ENCODE measurements around the gene PALM2AKAP2. TPM values are rescaled to one million over a fixed set of nuclear protein-coding genes. Genes with fewer than 3 reads are reported as not detected.

Gene PALM2AKAP2
- total RNA-seq, 1 experiment from 2014 or later, result 2.1 TPM

GRCh38 chr9:109806506-109807115 is 26.6 kb downstream of the PALM2AKAP2 start:
- H3K4me1 ChIP-seq (replicated peaks; ENCODE audit: insufficient read depth), result no peaks in the 10 kb centered on the region
- no TSS peak for BruUV-seq (replicated peaks)
- H3K9me3 ChIP-seq (ENCODE audit: insufficient read depth, low read depth), result peaks cover 4% of the 10 kb centered on the region; the same call in 1 of the 2 replicates
- H3K27me3 ChIP-seq (ENCODE audit: insufficient read depth, low read depth), result no peaks in the 10 kb centered on the region
- no peaks in the 10 kb centered on the region for H3F3A ChIP-seq (ENCODE audit: insufficient read depth, low read depth)
- ChIA-PET POLR2A (ENCODE audit: unreplicated experiment) (no interaction called here), CTCF (no interaction called here)
- no peak overlapping the region for H2AFZ ChIP-seq
- no peak for TF ChIP-seq CTCF (conservative IDR thresholded peaks at IDR 0.05)
- H3K4me3 ChIP-seq, result no peak overlapping the region
- H4K20me1 ChIP-seq (ENCODE audit: insufficient read depth), result no peaks in the 10 kb centered on the region
- intact Hi-C loops (cut with micrococcal nuclease; ENCODE audit: unreplicated experiment), result no loop called here
- H3K9me2 ChIP-seq (ENCODE audit: insufficient read depth), result no peaks in the 10 kb centered on the region
- H3K79me2 ChIP-seq (ENCODE audit: low read depth), result no peaks in the 10 kb centered on the region
- no peak overlapping the region for H3K4me2 ChIP-seq
- no peak overlapping the region for H3K27ac ChIP-seq
- no peak for DNase-seq
- no peaks in the 10 kb centered on the region for H3K36me3 ChIP-seq (ENCODE audit: low read depth)

GRCh38 chr9:109811876-109812275 is 31.9 kb downstream of the PALM2AKAP2 start:
- H3K9me3 ChIP-seq (ENCODE audit: insufficient read depth, low read depth), result peaks cover 4% of the 10 kb centered on the region; the same call in 1 of the 2 replicates
- no peak overlapping the region for H3K4me2 ChIP-seq
- no peak overlapping the region for H3K4me3 ChIP-seq
- peaks cover 26% of the 10 kb centered on the region for H3K4me1 ChIP-seq (replicated peaks; ENCODE audit: insufficient read depth)
- TF ChIP-seq EZH2 (IDR thresholded peaks at IDR 0.05; ENCODE audit: low read depth), result no peak
- TF ChIP-seq CTCF (conservative IDR thresholded peaks at IDR 0.05), result no peak
- peaks cover 19% of the 10 kb centered on the region for H3F3A ChIP-seq (ENCODE audit: insufficient read depth, low read depth)
- no peaks in the 10 kb centered on the region; the same call in 1 of the 2 replicates for H3K36me3 ChIP-seq (ENCODE audit: low read depth)
- no peak overlapping the region for H2AFZ ChIP-seq
- POLR2A ChIA-PET (ENCODE audit: unreplicated experiment), result no interaction called here
- intact Hi-C loops (cut with micrococcal nuclease; ENCODE audit: unreplicated experiment), result no loop called here
- H3K27me3 ChIP-seq (ENCODE audit: insufficient read depth, low read depth), result no peaks in the 10 kb centered on the region
- no TSS peak for BruUV-seq (replicated peaks)
- no peaks in the 10 kb centered on the region for H3K9me2 ChIP-seq (ENCODE audit: insufficient read depth)
- no peaks in the 10 kb centered on the region for H4K20me1 ChIP-seq (ENCODE audit: insufficient read depth)
- CTCF ChIA-PET, result no interaction called here
- DNase-seq, result no peak
- no peak overlapping the region for H3K27ac ChIP-seq
- no peaks in the 10 kb centered on the region for H3K79me2 ChIP-seq (ENCODE audit: low read depth)

GRCh38 chr9:109812331-109812730 is 32.3 kb downstream of the PALM2AKAP2 start:
- intact Hi-C loops (cut with micrococcal nuclease; ENCODE audit: unreplicated experiment), result no loop called here
- Histone ChIP-seq H3K36me3 (ENCODE audit: low read depth) (no peaks in the 10 kb centered on the region; the same call in 1 of the 2 replicates), H4K20me1 (ENCODE audit: insufficient read depth) (no peaks in the 10 kb centered on the region), H3K27ac (no peak overlapping the region), H3K4me1 (replicated peaks; ENCODE audit: insufficient read depth) (peaks cover 31% of the 10 kb centered on the region), H3F3A (ENCODE audit: insufficient read depth, low read depth) (peaks cover 24% of the 10 kb centered on the region), H3K79me2 (ENCODE audit: low read depth) (no peaks in the 10 kb centered on the region), H3K9me2 (ENCODE audit: insufficient read depth) (no peaks in the 10 kb centered on the region), H3K4me3 (no peak overlapping the region), H2AFZ (no peak overlapping the region), H3K27me3 (ENCODE audit: insufficient read depth, low read depth) (no peaks in the 10 kb centered on the region), H3K9me3 (ENCODE audit: insufficient read depth, low read depth) (peaks cover 4% of the 10 kb centered on the region; the same call in 1 of the 2 replicates), H3K4me2 (no peak overlapping the region)
- ChIA-PET CTCF (no interaction called here), POLR2A (ENCODE audit: unreplicated experiment) (no interaction called here)
- TF ChIP-seq CTCF (conservative IDR thresholded peaks at IDR 0.05), result no peak
- no peak for TF ChIP-seq EZH2 (IDR thresholded peaks at IDR 0.05; ENCODE audit: low read depth)
- no TSS peak for BruUV-seq (replicated peaks)
- no peak for DNase-seq
